HL-60 (cell line): ENCODE results near the gene SEH1L.

ENCODE experiments used
- GABPA ChIP-seq: IDR thresholded peaks from 2 replicates; pipeline ENCODE4 v1.6.1; 2012; ENCODE audit warnings: low read depth
- POLR2AphosphoS5 ChIP-seq: IDR thresholded peaks from 2 replicates; pipeline ENCODE4 v1.6.1; 2012; ENCODE audit warnings: low read depth
- SPI1 ChIP-seq: IDR thresholded peaks from 2 replicates; pipeline ENCODE4 v1.6.1; 2012; ENCODE audit warnings: low read depth, mild to moderate bottlenecking, borderline replicate concordance
- TF ChIP-seq, protein P1 (sequence below): IDR thresholded peaks from one replicate; pipeline ENCODE4 v1.5.1; 2011; ENCODE audit warnings: low read length, control low read depth, inconsistent platforms; ENCODE audit not compliant: insufficient read depth

DNA sequence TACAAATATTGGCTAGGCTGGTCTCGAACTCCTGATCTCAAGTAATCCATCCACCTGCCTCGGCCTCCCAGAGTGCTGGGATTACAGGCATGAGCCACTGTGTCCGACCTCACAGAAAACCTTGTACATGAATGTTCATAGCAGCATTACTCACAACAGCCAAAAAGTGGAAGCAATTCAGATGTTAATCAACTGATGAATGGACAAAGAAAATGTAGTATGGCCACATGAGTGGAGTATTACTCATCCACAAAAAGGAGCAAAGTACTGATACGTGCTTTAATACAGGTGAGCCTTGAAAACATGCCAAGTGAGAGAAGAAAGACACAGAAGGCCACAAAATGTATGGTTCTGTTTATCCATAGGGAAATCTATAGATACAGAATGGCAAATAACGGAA is 63.9 kb downstream of the SEH1L start:
- TF ChIP-seq, protein P1, sequence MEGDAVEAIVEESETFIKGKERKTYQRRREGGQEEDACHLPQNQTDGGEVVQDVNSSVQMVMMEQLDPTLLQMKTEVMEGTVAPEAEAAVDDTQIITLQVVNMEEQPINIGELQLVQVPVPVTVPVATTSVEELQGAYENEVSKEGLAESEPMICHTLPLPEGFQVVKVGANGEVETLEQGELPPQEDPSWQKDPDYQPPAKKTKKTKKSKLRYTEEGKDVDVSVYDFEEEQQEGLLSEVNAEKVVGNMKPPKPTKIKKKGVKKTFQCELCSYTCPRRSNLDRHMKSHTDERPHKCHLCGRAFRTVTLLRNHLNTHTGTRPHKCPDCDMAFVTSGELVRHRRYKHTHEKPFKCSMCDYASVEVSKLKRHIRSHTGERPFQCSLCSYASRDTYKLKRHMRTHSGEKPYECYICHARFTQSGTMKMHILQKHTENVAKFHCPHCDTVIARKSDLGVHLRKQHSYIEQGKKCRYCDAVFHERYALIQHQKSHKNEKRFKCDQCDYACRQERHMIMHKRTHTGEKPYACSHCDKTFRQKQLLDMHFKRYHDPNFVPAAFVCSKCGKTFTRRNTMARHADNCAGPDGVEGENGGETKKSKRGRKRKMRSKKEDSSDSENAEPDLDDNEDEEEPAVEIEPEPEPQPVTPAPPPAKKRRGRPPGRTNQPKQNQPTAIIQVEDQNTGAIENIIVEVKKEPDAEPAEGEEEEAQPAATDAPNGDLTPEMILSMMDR, result no peak
- TF ChIP-seq POLR2AphosphoS5 (no peak), GABPA (no peak), SPI1 (no peak)
